Activated CD8-positive, alpha-beta T cell treated with anti-CD3 and anti-CD28 coated beads for 36 hours (primary cell): ENCODE measurements around the gene PLA2G2E. TPM values are rescaled to one million over a fixed set of nuclear protein-coding genes. Genes with fewer than 3 reads are reported as not detected.

Source experiments
- ATAC-seq: fragments of 200-7000 bp; cut with Tn5 transposase; one replicate; pipeline ENCODE4 v1.10.0; 2021; ENCODE audit warnings: mild to moderate bottlenecking, moderate library complexity
- CTCF ChIA-PET: fragments of 350-600 bp; sonication (Branson Sonifier 250); formaldehyde crosslinking; loops from one replicate; lab custom pipeline; 2021; ENCODE audit warnings: antibody characterized with exemption; lab: Charles Lee
- POLR2A ChIA-PET: fragments of 350-600 bp; sonication (Branson Sonifier 250); formaldehyde crosslinking; loops from one replicate; lab custom pipeline; 2021; ENCODE audit warnings: antibody characterized with exemption; lab: Charles Lee
- DNase-seq: peaks from one replicate; pipeline ENCODE4 v3.0.0-alpha.2; 2020
- H3K27ac Mint-ChIP-seq: one replicate; pipeline ENCODE4 v1.8.0; 2021; ENCODE audit warnings: mild to moderate bottlenecking, mixed read lengths
- H3K27me3 Mint-ChIP-seq: one replicate; pipeline ENCODE4 v1.8.0; 2021; ENCODE audit warnings: mixed read lengths
- H3K36me3 Mint-ChIP-seq: one replicate; pipeline ENCODE4 v1.8.0; 2021; ENCODE audit warnings: low read depth, mixed read lengths
- H3K4me1 Mint-ChIP-seq: one replicate; pipeline ENCODE4 v1.8.0; 2021; ENCODE audit warnings: low read depth, mixed read lengths
- H3K4me3 Mint-ChIP-seq: one replicate; pipeline ENCODE4 v1.8.0; 2021; ENCODE audit warnings: mild to moderate bottlenecking, moderate library complexity, mixed read lengths
- H3K9me3 Mint-ChIP-seq: one replicate; pipeline ENCODE4 v1.8.0; 2021; ENCODE audit warnings: mixed read lengths
- intact Hi-C: fragments of 100-400 bp; cut with micrococcal nuclease; formaldehyde crosslinking; loops from one replicate; pipeline ENCODE4 v1.10.0; 2022
- total RNA-seq, 2 experiments: library from RNA; stranded (reverse); gene quantifications; one replicate each; pipeline ENCODE4 v1.2.3, GENCODE V29; 2021
- TF ChIP-seq, protein P1 (sequence below): fragments of 200-600 bp; IDR thresholded peaks from one replicate; pipeline ENCODE4 v1.8.0; 2022; ENCODE audit warnings: antibody characterized with exemption, mild to moderate bottlenecking

The PLA2G2E gene
- total RNA-seq, 2 experiments from 2014 or later: not detected

DNA sequence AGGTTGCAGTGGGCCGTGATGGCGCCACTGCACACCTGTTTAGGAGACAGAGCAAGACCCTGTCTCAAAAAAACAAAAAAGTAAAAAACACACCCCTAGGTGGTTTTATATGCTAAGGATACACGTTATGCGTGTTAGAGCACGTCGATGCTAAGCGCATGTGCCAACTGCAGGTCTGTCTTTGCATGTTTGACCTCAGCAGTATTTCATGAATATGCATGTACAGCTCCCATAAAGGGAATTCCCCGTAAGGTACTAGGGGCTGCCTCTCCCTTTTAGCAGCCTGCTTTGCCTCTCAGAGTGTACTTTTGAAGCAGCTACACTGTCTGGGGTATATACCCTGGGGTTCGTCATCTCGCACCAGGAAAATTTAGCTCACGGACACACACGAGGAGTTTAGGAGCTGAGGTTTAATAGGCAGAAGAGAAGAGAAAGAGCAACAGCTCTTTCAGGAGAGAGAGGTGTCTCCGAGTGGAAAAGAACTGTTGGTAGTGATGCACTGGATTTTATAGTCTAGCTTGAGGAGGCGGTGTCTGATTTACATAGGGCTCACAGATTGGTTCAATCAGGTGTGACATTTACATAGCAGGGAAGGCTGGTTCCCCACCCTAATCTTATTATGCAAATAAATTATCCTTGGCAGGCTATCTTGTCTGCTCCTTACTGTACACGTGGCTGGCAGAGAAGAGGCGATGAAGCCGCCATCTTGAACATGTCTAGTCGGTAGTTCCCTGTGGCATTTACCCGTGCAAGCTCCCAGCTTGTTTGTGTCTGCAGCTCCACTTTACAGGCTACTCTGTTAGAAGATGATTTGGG is 45.4 kb downstream of the PLA2G2E start:
- H3K36me3 Mint-ChIP-seq: no peaks in the 10 kb centered on the region
- ATAC-seq (no peak), DNase-seq (no peak)
- TF ChIP-seq, protein P1, sequence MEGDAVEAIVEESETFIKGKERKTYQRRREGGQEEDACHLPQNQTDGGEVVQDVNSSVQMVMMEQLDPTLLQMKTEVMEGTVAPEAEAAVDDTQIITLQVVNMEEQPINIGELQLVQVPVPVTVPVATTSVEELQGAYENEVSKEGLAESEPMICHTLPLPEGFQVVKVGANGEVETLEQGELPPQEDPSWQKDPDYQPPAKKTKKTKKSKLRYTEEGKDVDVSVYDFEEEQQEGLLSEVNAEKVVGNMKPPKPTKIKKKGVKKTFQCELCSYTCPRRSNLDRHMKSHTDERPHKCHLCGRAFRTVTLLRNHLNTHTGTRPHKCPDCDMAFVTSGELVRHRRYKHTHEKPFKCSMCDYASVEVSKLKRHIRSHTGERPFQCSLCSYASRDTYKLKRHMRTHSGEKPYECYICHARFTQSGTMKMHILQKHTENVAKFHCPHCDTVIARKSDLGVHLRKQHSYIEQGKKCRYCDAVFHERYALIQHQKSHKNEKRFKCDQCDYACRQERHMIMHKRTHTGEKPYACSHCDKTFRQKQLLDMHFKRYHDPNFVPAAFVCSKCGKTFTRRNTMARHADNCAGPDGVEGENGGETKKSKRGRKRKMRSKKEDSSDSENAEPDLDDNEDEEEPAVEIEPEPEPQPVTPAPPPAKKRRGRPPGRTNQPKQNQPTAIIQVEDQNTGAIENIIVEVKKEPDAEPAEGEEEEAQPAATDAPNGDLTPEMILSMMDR: no peak
- CTCF ChIA-PET: interaction anchor here (1.1 to 2.2 kb wide), 3 partner anchors 117 to 216 kb away, joined by 3 to 5 read pairs (median 4); no protein-coding TSS in a partner anchor
- intact Hi-C loops: no loop called here
- H3K27ac Mint-ChIP-seq: no peak overlapping the region
- H3K9me3 Mint-ChIP-seq: no peaks in the 10 kb centered on the region
- peaks cover 7% of the 10 kb centered on the region for H3K4me1 Mint-ChIP-seq
- H3K4me3 Mint-ChIP-seq: no peak overlapping the region
- H3K27me3 Mint-ChIP-seq: peaks cover 18% of the 10 kb centered on the region
- POLR2A ChIA-PET: interaction anchor here (1.0 kb wide), 1 partner anchor 11 kb away, joined by 3 read pairs; no protein-coding TSS in a partner anchor

DNA sequence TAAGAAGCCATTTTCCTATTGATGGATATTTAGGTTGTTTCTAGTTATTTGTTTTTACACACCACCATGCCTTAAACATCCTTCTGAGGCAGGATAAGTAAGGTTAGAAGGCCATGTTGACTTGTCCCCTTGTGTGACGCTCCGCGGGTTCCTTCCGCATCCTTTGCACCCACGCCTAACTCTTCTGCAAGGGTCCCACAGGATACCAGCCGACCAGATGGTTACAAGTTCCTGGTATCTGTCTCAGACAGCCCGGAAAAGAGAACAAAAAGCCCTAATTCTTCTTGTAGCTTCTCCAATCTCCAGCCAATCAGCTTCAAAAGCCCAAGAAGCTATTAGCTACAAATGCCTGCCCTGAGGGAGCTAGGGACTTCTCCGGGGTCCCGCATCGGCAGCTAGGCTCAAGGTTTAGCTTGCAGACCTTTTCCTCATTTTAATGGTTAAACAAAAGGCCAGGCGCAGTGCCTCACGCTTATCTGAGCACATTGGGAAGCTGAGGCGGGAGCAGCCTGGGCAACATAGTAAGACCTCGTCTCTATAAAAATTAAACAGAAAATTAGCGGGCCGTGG is 46.2 kb downstream of the PLA2G2E start:
- CTCF ChIA-PET: interaction anchor here (0.9 to 1.4 kb wide), 4 partner anchors 13 to 215 kb away, joined by 3 to 4 read pairs (median 3); no protein-coding TSS in a partner anchor
- Mint-ChIP-seq H3K36me3 (no peaks in the 10 kb centered on the region), H3K4me1 (peaks cover 4% of the 10 kb centered on the region), H3K4me3 (no peak overlapping the region), H3K27me3 (peaks cover 18% of the 10 kb centered on the region), H3K27ac (no peak overlapping the region), H3K9me3 (no peaks in the 10 kb centered on the region)
- ATAC-seq (no peak), DNase-seq (no peak)
- TF ChIP-seq, protein P1: no peak
- POLR2A ChIA-PET: interaction anchor here (1.0 kb wide), 1 partner anchor 11 kb away, joined by 3 read pairs; no protein-coding TSS in a partner anchor
- intact Hi-C loops: no loop called here

GRCh38 chr1:19872190-19872589 is 51.2 kb downstream of the PLA2G2E start:
- Mint-ChIP-seq H3K27ac (no peak overlapping the region), H3K4me3 (no peak overlapping the region), H3K4me1 (no peaks in the 10 kb centered on the region), H3K27me3 (peaks cover 29% of the 10 kb centered on the region), H3K9me3 (no peaks in the 10 kb centered on the region), H3K36me3 (no peaks in the 10 kb centered on the region)
- intact Hi-C loops: no loop called here
- TF ChIP-seq, protein P1: no peak
- peak; percentile 14 for DNase-seq
- ChIA-PET CTCF (interaction anchor here (1.0 kb wide), 1 partner anchor 9 kb away, joined by 3 read pairs; no protein-coding TSS in a partner anchor), POLR2A (interaction anchor here (0.7 kb wide), 1 partner anchor 10 kb away, joined by 3 read pairs; no protein-coding TSS in a partner anchor)
- no peak for ATAC-seq

Other genes starting within 250 kb of the PLA2G2E start
- gene TMCO4, start 123.7 kb downstream of the PLA2G2E start, total RNA-seq: 10 to 100 TPM; 10.8 to 13.2 TPM
- gene RNF186, start 108.3 kb downstream of the PLA2G2E start, total RNA-seq: not detected
- gene OTUD3, start 41.2 kb downstream of the PLA2G2E start, total RNA-seq: 1 to 10 TPM; 7.3 to 8.7 TPM
- not detected for gene PLA2G2A, start 56.0 kb upstream of the PLA2G2E start, total RNA-seq
- gene PLA2G5, start 146.6 kb upstream of the PLA2G2E start, total RNA-seq: not detected
- gene PLA2G2D, start 195.9 kb upstream of the PLA2G2E start, total RNA-seq: not detected
- gene PLA2G2F, start 215.7 kb upstream of the PLA2G2E start, total RNA-seq: not detected